OCI-LY1 (cell line): ENCODE measurements around the gene PER1.

Experiments
- H2AFZ ChIP-seq: fragments of 200-600 bp; sonication (generic), shearing (Covaris generic); 2 replicates; pipeline ENCODE4 v1.6.0; 2014; ENCODE audit warnings: antibody characterized with exemption, mild to moderate bottlenecking, low read length
- H3F3A ChIP-seq: fragments of 200-600 bp; sonication (generic), shearing (Covaris generic); 2 replicates; pipeline ENCODE4 v1.6.0; 2014; ENCODE audit warnings: mild to moderate bottlenecking, antibody characterized with exemption, low read length, moderate library complexity; ENCODE audit not compliant: insufficient read depth
- H3K27ac ChIP-seq: fragments of 200-600 bp; sonication (generic); 2 replicates; pipeline ENCODE4 v1.5.1; 2014; ENCODE audit warnings: low read length, mixed run types, mild to moderate bottlenecking, low read depth; ENCODE audit not compliant: poor library complexity, severe bottlenecking
- H3K27me3 ChIP-seq: fragments of 200-600 bp; sonication (generic); 2 replicates; pipeline ENCODE4 v1.6.0; 2014; ENCODE audit warnings: antibody characterized with exemption, mild to moderate bottlenecking, low read length, moderate library complexity; ENCODE audit not compliant: insufficient read depth
- H3K36me3 ChIP-seq: fragments of 200-600 bp; sonication (generic); 2 replicates; pipeline ENCODE4 v1.6.1; 2014; ENCODE audit warnings: mild to moderate bottlenecking, antibody characterized with exemption, low read length, moderate library complexity, mixed read lengths; ENCODE audit not compliant: insufficient read depth
- H3K4me1 ChIP-seq: fragments of 200-600 bp; sonication (generic); 2 replicates; pipeline ENCODE4 v1.5.1; 2014; ENCODE audit warnings: mild to moderate bottlenecking, low read length, moderate library complexity; ENCODE audit not compliant: insufficient read depth, severe bottlenecking
- H3K4me2 ChIP-seq: fragments of 200-600 bp; sonication (generic), shearing (Covaris generic); 2 replicates; pipeline ENCODE4 v1.6.1; 2014; ENCODE audit warnings: low read length
- H3K4me3 ChIP-seq: fragments of 200-600 bp; sonication (generic); 2 replicates; pipeline ENCODE4 v1.5.1; 2014; ENCODE audit warnings: low read length, low read depth, mild to moderate bottlenecking, mixed read lengths; ENCODE audit not compliant: poor library complexity, severe bottlenecking
- H3K79me2 ChIP-seq: fragments of 200-600 bp; shearing (Covaris generic); 2 replicates; pipeline ENCODE4 v1.6.1; 2016; ENCODE audit warnings: mixed run types, low read length, mixed read lengths; ENCODE audit not compliant: insufficient read depth
- H3K9ac ChIP-seq: fragments of 200-600 bp; sonication (generic), shearing (Covaris generic); 2 replicates; pipeline ENCODE4 v1.6.1; 2014; ENCODE audit warnings: mild to moderate bottlenecking, low read length, mixed read lengths
- H3K9me2 ChIP-seq: fragments of 200-600 bp; sonication (generic), shearing (Covaris generic); 2 replicates; pipeline ENCODE4 v1.6.1; 2014; ENCODE audit warnings: low read depth, mild to moderate bottlenecking, low read length, mixed read lengths
- H3K9me3 ChIP-seq: fragments of 200-600 bp; shearing (Covaris generic); 2 replicates; pipeline ENCODE4 v1.6.1; 2014; ENCODE audit warnings: low read length, mixed read lengths
- H4K20me1 ChIP-seq: fragments of 200-600 bp; sonication (generic), shearing (Covaris generic); 2 replicates; pipeline ENCODE4 v1.6.0; 2016; ENCODE audit warnings: mild to moderate bottlenecking, low read length; ENCODE audit not compliant: insufficient read depth
- CTCF ChIP-seq: fragments of 200-600 bp; sonication (generic), shearing (Covaris generic); IDR thresholded peaks from 2 replicates; pipeline ENCODE4 v1.5.1; 2017; ENCODE audit warnings: mild to moderate bottlenecking, antibody characterized with exemption, low read length, moderate library complexity, mixed read lengths
- EZH2 ChIP-seq: fragments of 200-600 bp; sonication (generic), shearing (Covaris generic); IDR thresholded peaks from 2 replicates; pipeline ENCODE4 v1.8.0; 2017; ENCODE audit warnings: borderline replicate concordance, mixed run types, mild to moderate bottlenecking, antibody characterized with exemption, low read length, moderate library complexity, mixed read lengths

The PER1 gene

GRCh38 chr17:8143581-8144400 is 8.4 kb downstream of the PER1 start:
- H3F3A ChIP-seq: no peaks in the 10 kb centered on the region
- H3K4me1 ChIP-seq: no peaks in the 10 kb centered on the region
- no peaks in the 10 kb centered on the region for H3K9me2 ChIP-seq
- TF ChIP-seq EZH2 (no peak), CTCF (no peak)
- no peak overlapping the region for H2AFZ ChIP-seq
- no peaks in the 10 kb centered on the region for H4K20me1 ChIP-seq
- no peak overlapping the region for H3K4me3 ChIP-seq
- peaks cover 50% of the 10 kb centered on the region for H3K36me3 ChIP-seq
- H3K27ac ChIP-seq: no peak overlapping the region
- no peak overlapping the region for H3K4me2 ChIP-seq
- no peaks in the 10 kb centered on the region for H3K79me2 ChIP-seq
- H3K27me3 ChIP-seq: no peaks in the 10 kb centered on the region
- no peaks in the 10 kb centered on the region for H3K9me3 ChIP-seq
- H3K9ac ChIP-seq: no peak overlapping the region

- Histone ChIP-seq H3K9ac (no peak overlapping the region), H3K27ac (no peak overlapping the region), H3K4me2 (no peak overlapping the region), H3K9me3 (no peaks in the 10 kb centered on the region), H3K9me2 (no peaks in the 10 kb centered on the region), H3K79me2 (no peaks in the 10 kb centered on the region), H3K4me1 (peaks cover 4% of the 10 kb centered on the region), H2AFZ (no peak overlapping the region), H3K27me3 (no peaks in the 10 kb centered on the region), H3K36me3 (peaks cover 44% of the 10 kb centered on the region), H4K20me1 (no peaks in the 10 kb centered on the region), H3K4me3 (no peak overlapping the region), H3F3A (no peaks in the 10 kb centered on the region)
- TF ChIP-seq CTCF: no peak
- TF ChIP-seq EZH2: no peak
Observed at GRCh38 chr17:8142887-8143580, 9.2 kb downstream of the PER1 start.

GRCh38 chr17:8142158-8142886 is 9.9 kb downstream of the PER1 start:
- H3K36me3 ChIP-seq: peaks cover 37% of the 10 kb centered on the region

More at GRCh38 chr17:8142158-8142886, 9.9 kb downstream of the PER1 start:
- no peak overlapping the region for H3K9ac ChIP-seq
- H3K4me3 ChIP-seq: no peak overlapping the region
- peaks cover 6% of the 10 kb centered on the region for H3K4me1 ChIP-seq
- no peaks in the 10 kb centered on the region for H3K79me2 ChIP-seq
- H3F3A ChIP-seq: no peaks in the 10 kb centered on the region
- no peaks in the 10 kb centered on the region for H3K27me3 ChIP-seq
- no peaks in the 10 kb centered on the region for H3K9me3 ChIP-seq
- TF ChIP-seq CTCF: no peak
- no peak for TF ChIP-seq EZH2
- no peak overlapping the region for H3K27ac ChIP-seq
- H3K9me2 ChIP-seq: no peaks in the 10 kb centered on the region
- no peak overlapping the region for H3K4me2 ChIP-seq
- no peak overlapping the region for H2AFZ ChIP-seq
- H4K20me1 ChIP-seq: no peaks in the 10 kb centered on the region
